NB4 (cell line): ENCODE measurements around the gene CPEB3.

Experiments
- MYC ChIP-seq: IDR thresholded peaks from 2 replicates; pipeline ENCODE4 v1.6.1; 2011; ENCODE audit warnings: low read depth, low read length
- POLR2A ChIP-seq: IDR thresholded peaks from 2 replicates; pipeline ENCODE4 v1.6.1; 2011; ENCODE audit warnings: mild to moderate bottlenecking; ENCODE audit not compliant: insufficient read length; ENCODE audit errors: extremely low read depth
- TF ChIP-seq, protein P1 (sequence below): IDR thresholded peaks from one replicate; pipeline ENCODE4 v1.5.1; 2012; ENCODE audit warnings: low read depth, low read length
- TF ChIP-seq, protein P2 (sequence below): IDR thresholded peaks from 2 replicates; pipeline ENCODE4 v1.6.1; 2011; ENCODE audit warnings: low read depth, low read length

DNA sequence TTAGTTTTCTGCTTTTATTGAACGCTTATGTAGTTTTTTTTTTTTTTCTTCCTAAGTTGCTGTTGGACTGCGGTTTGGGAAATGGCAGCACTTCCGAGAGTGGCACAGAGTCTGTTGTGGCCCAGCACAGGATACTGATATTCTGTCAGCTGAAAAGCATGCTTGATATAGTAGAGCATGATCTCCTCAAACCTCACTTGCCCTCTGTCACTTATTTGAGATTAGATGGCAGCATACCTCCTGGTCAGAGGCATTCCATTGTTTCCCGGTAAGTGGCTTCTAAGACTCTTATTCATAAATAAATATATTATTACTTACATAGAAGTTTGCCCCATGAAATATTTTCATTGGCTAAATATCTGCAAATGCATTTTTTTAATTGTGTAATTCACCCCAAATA, 266.2 kb downstream of the CPEB3 start:
- TF ChIP-seq, protein P1, sequence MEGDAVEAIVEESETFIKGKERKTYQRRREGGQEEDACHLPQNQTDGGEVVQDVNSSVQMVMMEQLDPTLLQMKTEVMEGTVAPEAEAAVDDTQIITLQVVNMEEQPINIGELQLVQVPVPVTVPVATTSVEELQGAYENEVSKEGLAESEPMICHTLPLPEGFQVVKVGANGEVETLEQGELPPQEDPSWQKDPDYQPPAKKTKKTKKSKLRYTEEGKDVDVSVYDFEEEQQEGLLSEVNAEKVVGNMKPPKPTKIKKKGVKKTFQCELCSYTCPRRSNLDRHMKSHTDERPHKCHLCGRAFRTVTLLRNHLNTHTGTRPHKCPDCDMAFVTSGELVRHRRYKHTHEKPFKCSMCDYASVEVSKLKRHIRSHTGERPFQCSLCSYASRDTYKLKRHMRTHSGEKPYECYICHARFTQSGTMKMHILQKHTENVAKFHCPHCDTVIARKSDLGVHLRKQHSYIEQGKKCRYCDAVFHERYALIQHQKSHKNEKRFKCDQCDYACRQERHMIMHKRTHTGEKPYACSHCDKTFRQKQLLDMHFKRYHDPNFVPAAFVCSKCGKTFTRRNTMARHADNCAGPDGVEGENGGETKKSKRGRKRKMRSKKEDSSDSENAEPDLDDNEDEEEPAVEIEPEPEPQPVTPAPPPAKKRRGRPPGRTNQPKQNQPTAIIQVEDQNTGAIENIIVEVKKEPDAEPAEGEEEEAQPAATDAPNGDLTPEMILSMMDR, result no peak
- TF ChIP-seq POLR2A, result no peak
- TF ChIP-seq, protein P2, sequence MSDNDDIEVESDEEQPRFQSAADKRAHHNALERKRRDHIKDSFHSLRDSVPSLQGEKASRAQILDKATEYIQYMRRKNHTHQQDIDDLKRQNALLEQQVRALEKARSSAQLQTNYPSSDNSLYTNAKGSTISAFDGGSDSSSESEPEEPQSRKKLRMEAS, result no peak
- TF ChIP-seq MYC, result no peak
